ENCODE results near the gene NRXN3.

Gene NRXN3

DNA sequence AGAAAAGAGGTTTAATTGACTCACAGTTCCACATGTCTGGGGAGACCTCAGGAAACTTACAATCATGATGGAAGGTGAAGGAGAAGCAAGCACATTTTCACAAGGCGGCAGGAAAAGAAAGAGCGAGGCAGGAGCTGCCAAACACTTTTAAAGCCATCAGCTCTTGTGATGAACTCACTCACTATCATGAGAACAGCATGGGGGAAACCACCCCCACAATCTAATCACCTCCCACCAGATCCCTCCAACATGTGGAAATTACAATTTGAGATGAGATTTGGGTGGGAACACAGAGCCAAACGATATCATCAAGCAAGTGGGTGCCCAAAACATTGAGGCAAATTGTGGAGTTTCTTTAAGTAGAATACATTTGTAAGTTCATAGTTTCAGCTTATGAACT, 1083.4 kb downstream of the NRXN3 start:
- no peaks in the 10 kb centered on the region for H3K4me1 ChIP-seq (ENCODE audit: insufficient read depth, low read length)
- no peaks in the 10 kb centered on the region for H3K9me3 ChIP-seq (ENCODE audit: insufficient read depth, low read depth, low read length)
- H3K9ac ChIP-seq (ENCODE audit: low read depth, low read length) = no peak overlapping the region
- H3K27me3 ChIP-seq (ENCODE audit: insufficient read depth, low read length) = no peaks in the 10 kb centered on the region
- no peak overlapping the region for H3K27ac ChIP-seq (ENCODE audit: low read length)
- H3K4me3 ChIP-seq (ENCODE audit: low read length) = no peak overlapping the region
- H3K36me3 ChIP-seq (ENCODE audit: insufficient read depth, low read depth, low read length) = no peaks in the 10 kb centered on the region

DNA sequence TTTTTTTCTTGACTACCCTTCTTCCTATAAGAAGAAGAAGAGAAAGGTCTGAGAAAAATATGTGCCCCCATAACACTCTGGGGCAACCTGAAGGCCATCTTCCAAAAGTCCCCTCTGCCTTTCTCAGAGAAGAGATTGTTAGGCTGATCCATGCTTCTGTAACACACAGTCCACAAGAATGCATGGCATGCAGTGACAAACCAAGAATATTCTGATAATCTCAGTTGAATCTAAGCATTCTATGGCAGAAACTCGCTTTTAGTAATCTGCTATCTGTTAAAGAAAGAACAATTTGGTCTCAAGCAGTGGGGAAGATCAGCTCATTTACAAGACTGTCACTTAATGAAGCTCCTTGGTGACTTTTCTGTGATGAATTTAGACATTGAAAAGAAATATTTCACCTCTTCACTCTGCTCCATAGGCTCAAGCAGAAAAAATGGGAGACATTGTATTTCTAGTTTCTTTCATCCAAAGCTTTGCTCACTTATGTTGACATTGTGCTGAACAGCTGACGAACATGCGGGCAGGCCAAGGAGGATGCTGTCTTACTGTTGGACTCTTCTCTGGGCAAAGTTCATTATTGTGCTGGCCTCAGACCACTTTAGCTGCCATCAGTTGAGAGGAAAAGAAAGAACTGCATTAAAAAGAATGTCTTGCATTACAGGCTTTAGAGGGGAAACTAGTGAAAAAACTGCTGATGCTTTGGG, 1084.0 kb downstream of the NRXN3 start:
- no peaks in the 10 kb centered on the region for H3K4me1 ChIP-seq (ENCODE audit: insufficient read depth, low read length)
- H3K9ac ChIP-seq (ENCODE audit: low read depth, low read length) = no peak overlapping the region
- no peaks in the 10 kb centered on the region for H3K36me3 ChIP-seq (ENCODE audit: insufficient read depth, low read depth, low read length)
- H3K4me3 ChIP-seq (ENCODE audit: low read length) = no peak overlapping the region
- no peaks in the 10 kb centered on the region for H3K27me3 ChIP-seq (ENCODE audit: insufficient read depth, low read length)
- H3K9me3 ChIP-seq (ENCODE audit: insufficient read depth, low read depth, low read length) = no peaks in the 10 kb centered on the region
- H3K27ac ChIP-seq (ENCODE audit: low read length) = no peak overlapping the region

DNA sequence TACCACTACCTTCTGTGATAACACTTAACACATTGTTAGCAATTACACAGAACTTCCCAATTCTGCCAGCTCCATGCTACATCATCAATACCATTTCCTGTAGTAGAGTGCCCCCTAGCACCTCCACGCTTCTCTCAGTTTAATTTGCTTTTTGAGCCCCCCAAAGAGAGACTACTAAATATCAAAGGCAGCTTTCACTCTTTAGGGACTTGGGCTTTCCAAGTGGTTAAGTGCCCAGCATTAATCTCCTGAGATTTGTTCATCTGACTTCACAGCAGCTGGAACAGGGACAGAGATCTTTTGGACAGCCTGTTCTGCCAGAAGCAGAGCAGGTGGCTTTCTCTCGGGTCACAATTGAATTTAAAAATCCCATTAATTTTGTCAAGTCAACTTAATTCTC, 1086.2 kb downstream of the NRXN3 start:
- Histone ChIP-seq H3K9me3 (ENCODE audit: insufficient read depth, low read depth, low read length) (no peaks in the 10 kb centered on the region), H3K36me3 (ENCODE audit: insufficient read depth, low read depth, low read length) (no peaks in the 10 kb centered on the region), H3K27ac (ENCODE audit: low read length) (no peak overlapping the region), H3K27me3 (ENCODE audit: insufficient read depth, low read length) (no peaks in the 10 kb centered on the region), H3K4me1 (ENCODE audit: insufficient read depth, low read length) (no peaks in the 10 kb centered on the region), H3K9ac (ENCODE audit: low read depth, low read length) (no peak overlapping the region), H3K4me3 (ENCODE audit: low read length) (no peak overlapping the region)

DNA sequence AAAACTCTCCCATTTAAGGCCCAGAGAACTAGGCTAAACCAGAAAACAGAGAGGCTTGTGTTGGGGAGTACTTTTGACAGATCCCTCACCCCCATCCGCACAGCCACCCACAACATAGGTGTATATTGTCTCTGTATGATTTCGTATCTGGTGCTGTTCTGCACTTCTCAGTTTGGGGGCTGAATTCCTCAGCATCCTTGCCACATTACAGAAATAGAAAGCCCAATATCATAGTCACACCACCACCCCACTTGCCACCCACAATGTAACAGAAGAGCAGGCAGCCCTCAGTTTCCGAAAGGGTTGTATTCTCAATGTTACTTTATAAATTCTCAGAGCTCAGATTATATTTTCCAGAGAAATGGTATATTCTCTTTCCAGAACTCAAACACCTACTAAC, 1090.2 kb downstream of the NRXN3 start:
- H3K4me3 ChIP-seq (ENCODE audit: low read length) = no peak overlapping the region
- H3K9me3 ChIP-seq (ENCODE audit: insufficient read depth, low read depth, low read length) = no peaks in the 10 kb centered on the region
- no peaks in the 10 kb centered on the region for H3K4me1 ChIP-seq (ENCODE audit: insufficient read depth, low read length)
- no peaks in the 10 kb centered on the region for H3K27me3 ChIP-seq (ENCODE audit: insufficient read depth, low read length)
- no peaks in the 10 kb centered on the region for H3K36me3 ChIP-seq (ENCODE audit: insufficient read depth, low read depth, low read length)
- H3K9ac ChIP-seq (ENCODE audit: low read depth, low read length) = no peak overlapping the region
- no peak overlapping the region for H3K27ac ChIP-seq (ENCODE audit: low read length)

DNA sequence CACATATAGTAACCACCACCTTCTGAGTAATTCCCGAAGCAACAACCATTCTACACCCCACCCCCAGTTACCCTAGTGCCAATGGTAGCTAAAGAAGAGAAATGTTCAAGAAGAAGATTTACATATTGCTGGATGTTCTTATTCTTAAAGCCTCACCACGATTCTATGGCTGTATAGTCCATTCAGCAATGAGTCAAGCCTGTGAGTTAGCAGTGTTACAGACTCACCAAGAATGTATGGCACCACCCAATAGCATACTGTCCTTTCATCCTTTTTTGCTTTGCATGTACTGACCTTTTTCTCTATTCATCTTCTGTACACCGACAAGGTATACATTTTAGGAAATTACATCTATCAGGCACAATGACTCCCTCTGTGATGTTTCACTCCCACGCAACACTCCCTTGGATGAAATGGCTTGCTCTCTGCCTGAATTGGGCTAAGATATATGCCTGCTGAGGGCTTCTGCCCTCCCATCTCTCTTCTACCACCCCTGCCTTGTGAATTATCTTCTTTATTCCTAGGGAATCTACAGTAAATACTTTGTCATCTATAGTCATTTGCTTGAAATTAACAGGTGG, 1095.3 kb downstream of the NRXN3 start:
- H3K27ac ChIP-seq (ENCODE audit: low read length) = no peak overlapping the region
- H3K4me1 ChIP-seq (ENCODE audit: insufficient read depth, low read length) = no peaks in the 10 kb centered on the region
- H3K36me3 ChIP-seq (ENCODE audit: insufficient read depth, low read depth, low read length) = no peaks in the 10 kb centered on the region
- no peak overlapping the region for H3K9ac ChIP-seq (ENCODE audit: low read depth, low read length)
- H3K9me3 ChIP-seq (ENCODE audit: insufficient read depth, low read depth, low read length) = no peaks in the 10 kb centered on the region
- H3K4me3 ChIP-seq (ENCODE audit: low read length) = no peak overlapping the region
- no peaks in the 10 kb centered on the region for H3K27me3 ChIP-seq (ENCODE audit: insufficient read depth, low read length)

DNA sequence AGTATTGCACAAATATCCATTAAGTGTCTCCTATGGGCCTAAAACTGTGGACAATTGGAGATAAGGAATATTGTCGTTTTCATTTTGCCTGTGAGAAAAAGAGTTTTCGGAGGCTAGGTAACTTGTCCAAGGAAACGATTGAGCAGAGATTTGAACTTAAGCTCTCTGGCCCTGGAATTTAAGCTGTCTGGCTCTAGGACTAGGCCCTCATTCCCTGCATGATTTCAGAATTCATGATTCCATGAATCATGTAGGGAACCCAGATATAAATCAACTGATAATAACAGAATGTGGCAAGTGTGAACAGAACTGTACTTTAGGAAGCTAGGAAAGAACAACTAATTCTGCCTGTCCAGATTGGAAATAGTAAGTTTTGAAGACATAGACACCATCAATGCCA, 1100.2 kb downstream of the NRXN3 start:
- 0 out of 2 replicates have a peak, but pooled peaks cover 2% of the 10 kb centered on the region for H3K27me3 ChIP-seq (ENCODE audit: insufficient read depth, low read length)
- no peak overlapping the region for H3K9ac ChIP-seq (ENCODE audit: low read depth, low read length)
- no peak overlapping the region for H3K27ac ChIP-seq (ENCODE audit: low read length)
- H3K4me3 ChIP-seq (ENCODE audit: low read length) = no peak overlapping the region
- no peaks in the 10 kb centered on the region for H3K9me3 ChIP-seq (ENCODE audit: insufficient read depth, low read depth, low read length)
- H3K36me3 ChIP-seq (ENCODE audit: insufficient read depth, low read depth, low read length) = no peaks in the 10 kb centered on the region
- H3K4me1 ChIP-seq (ENCODE audit: insufficient read depth, low read length) = no peaks in the 10 kb centered on the region

DNA sequence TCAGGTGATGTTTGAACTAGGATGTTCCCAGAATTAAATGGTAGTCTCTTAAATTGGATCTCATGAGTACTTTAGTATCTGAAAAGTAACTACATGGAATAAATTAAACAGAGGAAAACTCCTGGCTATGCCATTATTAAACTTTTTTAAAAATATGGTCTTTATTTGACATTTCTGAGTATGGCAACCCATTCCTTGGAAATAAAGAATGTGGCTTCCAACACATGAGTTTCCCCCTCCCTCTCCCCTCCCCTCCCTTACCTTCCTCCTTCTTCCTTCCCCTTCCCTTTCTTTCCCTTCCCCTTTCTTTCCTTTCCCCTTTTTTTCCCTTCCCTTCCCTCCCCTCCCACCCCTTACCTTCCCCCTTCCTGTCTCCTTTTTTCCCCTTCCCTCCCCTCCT, 1100.9 kb downstream of the NRXN3 start:
- no peaks in the 10 kb centered on the region for H3K36me3 ChIP-seq (ENCODE audit: insufficient read depth, low read depth, low read length)
- 0 out of 2 replicates have a peak, but pooled peaks cover 7% of the 10 kb centered on the region for H3K27me3 ChIP-seq (ENCODE audit: insufficient read depth, low read length)
- no peak overlapping the region for H3K27ac ChIP-seq (ENCODE audit: low read length)
- H3K9me3 ChIP-seq (ENCODE audit: insufficient read depth, low read depth, low read length) = no peaks in the 10 kb centered on the region
- no peak overlapping the region for H3K9ac ChIP-seq (ENCODE audit: low read depth, low read length)
- H3K4me3 ChIP-seq (ENCODE audit: low read length) = no peak overlapping the region
- no peaks in the 10 kb centered on the region for H3K4me1 ChIP-seq (ENCODE audit: insufficient read depth, low read length)

DNA sequence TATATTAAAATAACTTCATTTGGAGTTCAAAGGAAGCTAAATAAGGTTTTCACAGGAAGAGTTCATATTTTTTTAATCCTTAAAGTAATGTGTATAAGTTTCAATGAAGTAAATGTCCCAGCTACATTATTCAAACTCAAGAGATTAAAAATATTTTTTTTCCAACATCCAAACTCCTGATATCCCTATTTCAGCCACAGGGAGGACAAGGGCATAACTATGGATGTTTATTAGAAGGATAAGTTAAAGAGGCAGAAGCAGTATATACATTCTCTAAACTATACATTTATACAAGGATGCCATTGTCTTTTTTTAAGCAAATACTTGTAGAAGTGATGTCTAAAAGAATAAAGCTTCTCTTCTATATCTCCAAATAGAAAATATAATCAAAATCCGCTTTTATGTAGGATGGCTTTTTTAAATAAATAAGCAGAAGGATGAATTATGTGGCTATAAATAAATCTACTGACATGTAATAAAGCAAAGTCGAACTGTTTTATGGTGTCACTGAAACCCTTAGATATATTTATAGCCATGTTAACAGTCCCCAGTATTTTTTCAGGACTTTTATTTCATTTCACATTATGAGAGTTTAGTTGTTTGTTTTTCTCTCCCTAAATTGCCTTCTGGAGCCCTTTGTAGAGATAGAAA, 1104.6 kb downstream of the NRXN3 start:
- peaks cover 41% of the 10 kb centered on the region for H3K27me3 ChIP-seq (ENCODE audit: insufficient read depth, low read length)

DNA sequence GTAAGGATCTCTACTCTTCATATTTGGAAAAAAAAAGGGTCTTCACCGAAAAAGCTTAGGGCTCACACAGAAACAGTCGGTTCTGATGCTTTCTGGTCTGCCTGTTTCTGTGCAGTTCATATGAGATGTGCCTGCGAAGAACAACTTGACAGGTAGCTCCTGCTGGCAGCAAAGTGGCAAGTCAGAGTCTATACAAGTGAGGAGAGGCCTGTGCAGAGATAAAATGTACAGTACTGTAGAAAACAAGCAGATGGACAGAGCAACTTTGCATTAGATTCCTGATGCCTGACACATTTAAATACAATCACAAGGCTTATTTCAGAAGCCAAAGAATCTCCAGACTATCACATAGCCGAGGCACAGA, 1105.1 kb downstream of the NRXN3 start:
- Histone ChIP-seq H3K9ac (ENCODE audit: low read depth, low read length) (no peak overlapping the region), H3K4me1 (ENCODE audit: insufficient read depth, low read length) (no peaks in the 10 kb centered on the region; the same call in 1 of the 2 replicates), H3K9me3 (ENCODE audit: insufficient read depth, low read depth, low read length) (no peaks in the 10 kb centered on the region), H3K36me3 (ENCODE audit: insufficient read depth, low read depth, low read length) (no peaks in the 10 kb centered on the region), H3K27ac (ENCODE audit: low read length) (no peak overlapping the region), H3K4me3 (ENCODE audit: low read length) (no peak overlapping the region), H3K27me3 (ENCODE audit: insufficient read depth, low read length) (peaks cover 46% of the 10 kb centered on the region)

More for the DNA sequence above, 1104.6 kb downstream of the NRXN3 start:
- no peak overlapping the region for H3K9ac ChIP-seq (ENCODE audit: low read depth, low read length)
- H3K36me3 ChIP-seq (ENCODE audit: insufficient read depth, low read depth, low read length) = no peaks in the 10 kb centered on the region
- no peak overlapping the region for H3K27ac ChIP-seq (ENCODE audit: low read length)
- H3K9me3 ChIP-seq (ENCODE audit: insufficient read depth, low read depth, low read length) = no peaks in the 10 kb centered on the region
- H3K4me3 ChIP-seq (ENCODE audit: low read length) = no peak overlapping the region
- no peaks in the 10 kb centered on the region; the same call in 1 of the 2 replicates for H3K4me1 ChIP-seq (ENCODE audit: insufficient read depth, low read length)

DNA sequence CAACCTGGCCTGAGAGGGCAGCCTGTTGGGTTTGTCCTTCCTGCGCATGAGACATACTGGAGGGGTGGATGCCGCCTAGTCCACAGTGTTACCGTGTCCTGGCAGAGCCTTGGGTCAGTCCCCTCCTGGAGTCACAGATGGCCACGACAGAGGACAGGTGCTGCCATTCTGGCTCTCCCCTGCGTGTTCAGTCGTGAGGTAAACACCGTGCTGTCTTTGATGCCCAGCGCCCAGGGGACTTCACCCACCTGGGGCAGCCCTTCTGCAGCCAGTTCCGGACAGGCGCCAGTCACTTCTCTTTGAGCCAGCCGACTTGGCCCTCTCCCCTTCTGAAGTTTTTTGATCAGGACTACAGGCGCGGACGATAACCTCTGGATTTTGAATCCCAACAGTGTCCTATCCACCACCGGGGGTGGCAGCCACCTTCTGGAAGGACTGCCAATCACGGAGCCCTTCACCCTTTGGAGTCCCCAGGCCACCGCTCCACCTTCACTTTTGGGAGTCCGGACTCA, 1108.2 kb downstream of the NRXN3 start:
- H3K9me3 ChIP-seq (ENCODE audit: insufficient read depth, low read depth, low read length) = no peaks in the 10 kb centered on the region
- H3K27ac ChIP-seq (ENCODE audit: low read length) = no peak overlapping the region
- H3K36me3 ChIP-seq (ENCODE audit: insufficient read depth, low read depth, low read length) = no peaks in the 10 kb centered on the region
- H3K27me3 ChIP-seq (ENCODE audit: insufficient read depth, low read length) = peaks cover 73% of the 10 kb centered on the region
- peak overlapping the region; percentile 73 for H3K4me3 ChIP-seq (ENCODE audit: low read length)
- peaks cover 14% of the 10 kb centered on the region for H3K4me1 ChIP-seq (ENCODE audit: insufficient read depth, low read length)
- H3K9ac ChIP-seq (ENCODE audit: low read depth, low read length) = no peak overlapping the region

DNA sequence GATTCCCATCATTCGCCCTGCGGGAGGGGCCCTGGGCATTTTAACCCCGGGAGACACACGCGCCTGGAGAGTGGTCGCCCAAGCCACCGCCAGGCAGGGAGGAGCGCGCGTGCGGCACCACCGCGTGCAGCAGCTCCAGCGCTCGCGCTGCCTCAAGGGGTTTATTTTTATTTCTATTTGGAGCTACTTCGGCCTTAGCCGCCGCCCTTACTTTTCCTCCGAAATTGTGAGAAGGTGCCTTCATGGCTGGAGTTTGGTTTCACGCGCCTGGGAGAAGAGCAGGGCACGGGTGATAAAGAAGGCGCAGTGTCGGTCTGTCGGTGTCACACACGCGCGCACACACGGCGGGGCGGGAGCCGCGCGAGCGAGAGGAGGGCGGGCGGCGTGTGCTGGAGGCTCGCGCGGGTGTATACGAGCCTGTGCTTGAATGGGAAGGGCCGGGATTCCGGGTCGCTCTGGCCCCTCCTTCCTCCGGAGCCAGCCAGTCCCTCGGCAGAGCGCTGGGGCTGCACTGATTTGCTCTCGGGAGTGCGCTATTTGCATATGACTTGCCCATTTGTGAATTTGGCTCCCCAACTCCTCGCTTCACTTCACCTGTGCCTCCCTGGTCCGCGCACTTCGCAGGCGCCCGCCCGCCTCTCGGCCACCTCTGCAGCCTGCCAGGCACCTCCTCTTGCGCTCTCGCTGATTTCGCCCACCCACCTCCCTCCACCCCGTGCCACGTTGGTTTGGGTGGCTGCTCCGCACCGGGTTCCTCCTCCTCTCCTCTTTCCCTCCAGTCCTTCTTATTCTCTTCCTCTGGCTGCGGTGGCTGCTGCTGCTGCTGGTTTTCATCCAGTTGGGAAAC, 1108.8 kb downstream of the NRXN3 start:
- H3K4me1 ChIP-seq (ENCODE audit: insufficient read depth, low read length) = peaks cover 15% of the 10 kb centered on the region
- peak overlapping the region; percentile 73 for H3K4me3 ChIP-seq (ENCODE audit: low read length)
- peaks cover 79% of the 10 kb centered on the region for H3K27me3 ChIP-seq (ENCODE audit: insufficient read depth, low read length)
- H3K36me3 ChIP-seq (ENCODE audit: insufficient read depth, low read depth, low read length) = no peaks in the 10 kb centered on the region
- no peaks in the 10 kb centered on the region for H3K9me3 ChIP-seq (ENCODE audit: insufficient read depth, low read depth, low read length)
- peak overlapping the region; percentile 40; the same call in 1 of the 2 replicates for H3K9ac ChIP-seq (ENCODE audit: low read depth, low read length)
- H3K27ac ChIP-seq (ENCODE audit: low read length) = no peak overlapping the region
